ENCODE results near the gene STX8.
"Not testable (repeated sequence)": the region's sequence is repeated elsewhere in the genome, so short reads cannot be mapped to it uniquely, and the experiment has no call there.

The STX8 gene

DNA sequence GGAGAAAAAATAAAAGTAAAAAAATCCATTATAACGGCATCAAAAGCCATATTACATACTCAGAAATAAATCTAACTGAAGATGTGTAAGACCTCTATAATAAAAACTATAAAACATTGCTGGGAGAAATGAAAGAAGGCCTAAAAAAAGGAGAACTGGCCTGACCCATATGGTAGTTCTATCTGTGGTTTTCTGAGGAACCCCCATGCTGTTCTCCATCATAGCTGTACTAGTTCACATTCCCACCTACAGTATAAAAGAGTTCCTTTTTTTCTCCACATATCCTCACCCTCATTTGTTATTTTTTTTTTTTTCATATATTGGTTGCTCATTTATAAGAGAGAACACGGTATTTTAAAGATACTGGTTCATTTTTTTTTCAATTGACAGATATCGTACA, 191.8 kb downstream of the STX8 start:
- DNase-seq, result no peak

DNA sequence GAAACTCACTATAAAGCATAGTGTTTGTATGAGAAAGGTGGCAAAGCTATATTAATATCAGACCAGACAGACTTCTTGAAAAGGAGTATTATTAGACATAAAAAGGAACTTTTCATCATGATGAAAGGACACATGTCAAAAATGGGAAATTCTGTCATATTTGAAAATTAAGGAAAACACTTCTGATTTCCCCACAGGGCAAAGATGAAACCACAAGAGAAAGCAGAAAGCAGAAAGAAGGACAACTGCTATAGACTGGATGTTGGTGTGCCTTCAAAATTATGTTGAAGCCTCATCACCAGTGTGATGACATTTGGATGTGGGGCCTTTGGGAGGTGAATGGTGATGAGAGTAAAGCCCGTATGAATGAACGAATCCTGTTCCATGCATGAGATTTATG, 193.0 kb downstream of the STX8 start:
- no peak for DNase-seq

DNA sequence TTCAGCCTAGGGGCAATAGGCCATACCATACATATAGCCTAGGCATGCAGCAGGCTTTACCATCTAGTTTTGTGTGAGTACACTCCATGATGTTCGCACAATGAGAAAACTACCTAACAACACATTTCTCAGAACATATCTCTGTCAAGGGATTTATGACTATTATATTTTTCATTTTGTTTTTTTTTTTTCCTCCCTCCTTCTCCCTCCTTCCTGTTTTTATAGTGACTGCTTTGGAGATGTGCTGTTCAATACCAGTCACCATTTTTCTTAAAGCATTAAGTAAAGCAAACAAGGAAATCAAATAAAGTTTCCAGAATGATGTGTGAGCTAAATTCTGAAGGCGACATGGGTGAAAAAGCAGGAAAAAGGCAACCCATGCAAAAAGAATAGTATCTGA, 194.6 kb downstream of the STX8 start:
- DNase-seq, result no peak

DNA sequence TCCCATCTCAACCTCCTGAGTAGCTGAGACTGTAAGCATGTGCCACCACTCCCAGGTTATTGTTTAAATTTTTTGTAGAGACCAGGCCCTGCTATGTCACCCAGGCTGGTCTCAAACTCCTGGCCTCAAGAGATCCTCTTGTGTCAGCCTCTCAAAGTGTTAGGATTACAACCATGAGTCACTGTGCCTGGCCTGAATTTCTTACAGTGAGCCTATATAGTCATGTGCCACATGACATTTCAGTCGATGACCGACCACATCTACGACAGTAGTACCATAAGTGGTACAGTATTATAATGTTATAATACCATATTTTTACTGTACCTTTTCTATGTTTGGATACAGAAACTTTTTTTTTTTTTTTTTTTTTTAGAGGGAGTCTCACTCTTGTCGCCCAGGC, 195.3 kb downstream of the STX8 start:
- no peak for DNase-seq

DNA sequence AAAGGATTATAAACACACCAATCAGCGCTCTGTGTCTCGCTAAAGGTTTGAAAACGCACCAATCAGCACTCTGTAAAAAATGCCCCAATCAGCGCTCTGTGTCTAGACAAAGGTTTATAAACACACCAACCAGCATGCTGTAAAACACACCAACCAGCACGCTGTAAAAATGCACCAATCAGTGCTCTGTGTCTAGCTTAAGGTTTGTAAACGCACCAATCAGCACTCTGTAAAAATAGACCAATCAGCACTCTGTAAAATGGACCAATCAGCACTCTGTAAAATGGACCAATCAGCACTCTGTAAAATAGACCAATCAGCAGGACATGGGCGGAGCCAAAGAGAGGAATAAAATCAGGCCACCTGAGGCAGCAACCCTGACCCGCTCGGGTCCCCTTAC, 199.4 kb downstream of the STX8 start:
- DNase-seq, result not testable (repeated sequence)

DNA sequence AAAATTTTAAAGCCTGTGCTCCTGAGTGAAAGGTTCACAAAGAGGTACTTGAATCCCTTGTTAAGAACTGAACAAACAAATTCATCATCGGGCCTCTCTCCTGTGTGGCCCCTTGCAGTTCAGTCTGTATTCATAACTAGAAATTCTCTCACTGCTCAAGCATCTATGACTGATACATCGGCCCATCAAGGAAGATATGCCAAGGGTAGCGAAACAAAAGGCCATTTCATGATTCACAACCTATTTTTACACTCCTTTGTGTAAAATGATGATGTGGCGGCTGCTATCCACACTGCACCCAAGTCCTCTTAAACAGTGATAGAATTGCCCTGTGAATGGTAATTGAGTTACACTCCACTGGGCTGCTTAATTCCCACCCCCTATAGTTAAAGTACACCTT, 204.6 kb downstream of the STX8 start:
- DNase-seq, result no peak

DNA sequence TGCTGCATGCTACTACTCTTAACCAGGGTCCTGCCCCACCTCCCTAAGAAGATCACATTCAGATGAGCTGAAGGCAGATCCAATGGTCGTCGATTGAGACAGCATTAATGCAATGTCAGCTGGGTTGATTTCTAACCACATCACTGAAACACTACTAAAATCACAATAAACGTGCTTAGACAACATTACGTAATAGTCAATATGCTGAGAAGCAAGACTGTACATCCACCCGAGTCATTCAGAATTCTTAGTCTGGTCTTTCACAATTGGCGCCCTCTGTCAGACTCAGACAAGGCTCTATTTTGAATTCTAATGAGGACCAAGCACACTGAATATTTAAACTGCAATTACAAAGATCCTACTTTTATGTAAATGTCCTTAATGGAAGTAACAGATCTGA, 205.2 kb downstream of the STX8 start:
- DNase-seq, result no peak

DNA sequence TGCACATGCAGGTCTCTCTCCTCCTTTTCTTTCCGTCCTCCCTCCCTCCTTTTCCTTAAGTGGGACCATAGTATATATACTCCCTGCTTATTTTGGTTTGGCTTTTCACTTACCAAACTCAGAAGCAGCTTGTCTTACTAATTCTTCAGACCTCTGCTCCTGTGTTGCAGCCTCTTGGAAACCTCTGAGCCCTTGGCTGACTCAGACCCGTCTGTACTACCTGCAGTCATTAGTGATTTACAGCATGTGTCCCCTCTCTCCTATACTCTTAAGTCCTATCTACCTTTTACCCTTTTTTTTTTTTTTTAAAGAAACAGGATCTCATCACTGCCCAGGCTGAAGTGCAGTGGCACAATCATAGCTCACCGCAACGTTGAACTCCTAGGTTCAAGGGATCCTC, 207.0 kb downstream of the STX8 start:
- DNase-seq, result no peak

DNA sequence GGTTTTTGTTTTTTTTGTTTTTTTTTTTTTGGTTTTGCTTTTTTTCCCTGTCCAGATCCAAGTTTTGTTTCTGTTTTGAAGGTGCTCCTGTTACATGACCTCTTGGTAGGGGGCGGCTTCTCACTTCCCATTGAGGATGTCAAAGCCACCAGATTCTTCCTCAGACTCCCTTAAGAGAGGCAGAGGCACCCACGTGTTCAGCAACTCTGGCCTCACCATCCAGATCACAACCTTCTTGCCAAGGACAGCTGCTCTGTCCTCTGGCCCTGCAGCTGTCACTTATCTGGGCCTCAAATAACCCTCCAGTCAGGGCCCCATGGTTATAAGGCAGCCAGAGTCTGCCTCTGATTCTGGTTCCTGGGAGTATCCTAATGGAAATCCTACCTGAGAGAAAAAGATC, 208.5 kb downstream of the STX8 start:
- DNase-seq, result no peak

DNA sequence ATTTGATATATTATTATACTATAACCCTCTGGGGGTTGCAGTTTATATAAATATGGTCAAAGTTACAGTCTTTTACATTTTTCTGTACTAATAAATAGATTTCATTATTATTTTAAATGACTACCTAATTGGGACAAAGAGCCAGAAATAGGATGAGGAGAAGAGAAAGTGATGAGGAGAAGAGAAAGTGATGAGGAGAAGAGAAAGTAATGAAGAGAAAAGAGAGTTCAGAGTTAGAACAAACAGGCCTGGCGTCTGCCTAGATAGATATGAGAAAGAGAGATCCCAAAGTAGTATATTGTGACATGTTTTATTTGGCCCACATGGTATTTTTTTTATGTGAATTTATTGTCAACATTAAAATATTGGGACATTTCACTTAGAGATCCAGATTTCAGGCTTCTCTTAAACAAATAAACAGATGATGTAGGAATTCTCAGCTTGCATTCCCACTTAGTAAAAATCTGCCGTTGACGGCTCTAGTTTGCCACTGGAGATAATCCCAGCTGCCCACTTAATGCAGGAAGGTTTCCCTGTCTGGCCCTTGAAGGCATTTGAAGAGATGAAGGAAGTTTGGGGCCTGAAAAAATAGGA, 210.7 kb downstream of the STX8 start:
- no peak for DNase-seq

DNA sequence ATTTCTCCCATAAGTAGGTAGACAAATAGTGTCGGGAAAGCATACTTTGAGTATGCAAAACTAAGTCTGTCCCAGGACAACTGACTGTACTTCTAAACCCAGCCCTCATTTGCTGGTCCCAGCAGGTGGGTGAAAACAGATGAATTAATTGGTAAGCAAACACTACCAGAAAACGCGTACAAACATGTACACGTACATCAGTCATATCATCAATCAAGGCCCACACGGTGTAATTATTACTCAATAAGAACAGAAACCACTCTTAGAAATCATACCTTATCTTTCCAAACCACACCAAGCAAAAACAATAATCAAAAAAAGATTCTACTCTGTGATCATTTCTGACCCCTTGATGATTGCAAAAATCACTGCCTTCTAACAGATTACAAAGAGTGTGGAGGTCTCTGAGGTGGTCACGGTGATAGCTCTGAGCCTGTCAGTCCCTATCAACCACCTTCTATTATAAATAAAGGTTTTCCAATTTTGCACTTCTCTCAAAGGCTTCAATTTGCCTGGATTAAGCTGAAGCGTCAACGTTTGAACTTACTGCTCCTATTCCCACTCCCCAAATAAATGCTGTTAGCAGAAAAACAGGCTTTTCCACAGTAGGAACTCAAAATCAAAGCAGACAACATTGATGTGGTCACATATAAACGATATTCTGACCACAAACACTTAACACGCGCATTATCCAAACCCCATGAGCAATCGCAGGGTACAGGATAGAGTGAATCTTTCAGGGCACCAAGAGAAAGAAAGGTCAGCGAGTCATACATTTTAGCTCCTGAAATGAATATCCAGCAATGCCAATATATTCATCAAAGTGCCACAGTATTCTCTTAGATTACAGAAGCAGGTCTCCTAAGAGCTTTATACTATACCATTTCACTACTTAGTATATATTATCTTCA, 211.9 kb downstream of the STX8 start:
- no peak for DNase-seq

DNA sequence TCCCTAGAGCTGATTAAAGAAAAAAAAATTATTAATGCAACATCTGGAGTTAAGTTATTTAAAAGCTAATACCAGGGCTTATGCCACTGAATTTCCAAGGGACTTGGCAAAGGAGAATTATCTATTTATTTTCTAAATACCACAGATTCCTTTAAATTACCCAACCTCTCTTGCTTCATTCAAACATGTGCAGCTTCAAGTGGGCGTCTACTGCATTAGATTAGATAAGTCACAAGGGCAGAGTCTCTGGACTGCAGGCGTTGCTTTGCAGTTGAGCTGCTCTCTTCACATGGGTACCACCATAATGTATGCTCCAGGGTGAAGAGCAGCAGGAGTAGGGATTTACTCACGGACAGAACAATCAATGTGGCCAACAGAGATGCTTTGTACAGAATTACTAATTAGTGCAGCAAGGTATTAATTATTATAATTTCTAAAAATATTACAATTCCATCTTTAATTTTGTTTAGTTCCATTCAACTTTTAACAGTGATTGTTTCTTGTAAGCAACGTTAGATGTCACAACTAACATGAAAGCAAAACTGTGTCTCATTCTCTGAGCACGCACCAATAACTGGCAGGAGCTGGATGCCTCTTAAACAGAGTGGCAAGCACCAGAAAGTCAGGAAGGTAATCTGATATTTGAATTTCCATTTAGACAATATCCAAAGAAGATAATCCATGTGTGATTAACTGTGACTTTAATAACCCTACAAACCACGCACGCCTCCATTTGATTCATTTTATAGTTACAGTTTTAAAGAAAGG, 214.2 kb downstream of the STX8 start:
- DNase-seq, result no peak

DNA sequence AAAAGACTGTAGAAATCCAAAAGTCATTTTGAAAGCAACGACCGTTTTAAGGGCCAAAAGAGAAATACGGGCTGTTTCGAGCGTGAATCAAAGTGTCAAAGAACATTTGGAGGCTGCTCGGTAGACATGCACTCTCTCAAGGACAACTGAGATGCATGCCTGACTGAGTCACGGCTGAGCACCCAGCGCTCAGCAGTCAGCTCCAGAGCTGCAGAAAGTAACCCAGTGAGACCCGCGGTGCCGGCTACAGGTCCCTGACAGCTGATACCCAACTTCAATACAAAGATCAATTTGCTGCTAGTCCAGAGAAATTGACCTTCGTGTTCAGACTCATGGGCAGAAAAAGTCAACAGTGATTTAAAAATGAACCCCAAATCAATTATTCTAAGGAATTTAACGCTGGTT, 214.9 kb downstream of the STX8 start:
- no peak for DNase-seq

DNA sequence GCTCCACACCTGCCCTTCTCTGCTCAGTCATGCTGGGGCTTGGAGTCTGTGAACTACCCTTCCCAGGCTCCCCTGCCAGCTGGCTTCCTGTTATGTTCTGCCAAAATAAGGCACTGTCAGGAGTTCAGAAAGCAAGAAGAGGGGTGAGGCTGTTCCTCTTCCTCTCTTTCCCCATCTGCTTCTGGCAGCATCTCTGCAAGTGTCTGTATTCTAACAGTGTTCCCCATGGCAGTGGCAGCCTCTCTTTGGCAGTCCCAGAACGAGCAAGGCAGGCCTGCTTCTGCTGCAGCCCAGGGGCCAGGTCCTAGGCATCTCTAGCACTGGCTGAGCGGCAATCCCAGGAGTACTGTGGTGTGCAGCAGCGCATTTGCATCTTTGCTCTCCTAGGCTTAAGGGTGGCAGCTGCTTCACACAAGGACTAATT, 219.1 kb downstream of the STX8 start:
- DNase-seq, result no peak

DNA sequence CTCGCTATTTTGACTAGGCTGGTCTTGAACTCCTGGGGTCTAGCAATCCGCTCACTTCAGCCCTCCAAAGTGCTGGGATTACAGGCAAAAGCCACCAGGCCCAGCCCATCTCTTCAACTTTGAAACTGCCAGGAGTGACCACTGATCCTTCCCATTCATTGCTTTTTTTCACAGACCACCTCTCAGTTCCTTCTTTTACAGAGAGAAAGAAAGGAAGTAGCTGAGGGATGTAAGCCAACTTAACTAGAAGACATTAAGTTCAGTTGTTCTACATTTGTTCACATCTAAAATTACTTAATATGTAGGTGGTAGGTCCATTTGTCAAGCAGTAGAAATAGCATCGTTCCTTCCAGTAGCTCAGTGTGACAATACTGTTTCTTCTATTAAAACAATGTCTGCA, 219.8 kb downstream of the STX8 start:
- DNase-seq, result no peak

DNA sequence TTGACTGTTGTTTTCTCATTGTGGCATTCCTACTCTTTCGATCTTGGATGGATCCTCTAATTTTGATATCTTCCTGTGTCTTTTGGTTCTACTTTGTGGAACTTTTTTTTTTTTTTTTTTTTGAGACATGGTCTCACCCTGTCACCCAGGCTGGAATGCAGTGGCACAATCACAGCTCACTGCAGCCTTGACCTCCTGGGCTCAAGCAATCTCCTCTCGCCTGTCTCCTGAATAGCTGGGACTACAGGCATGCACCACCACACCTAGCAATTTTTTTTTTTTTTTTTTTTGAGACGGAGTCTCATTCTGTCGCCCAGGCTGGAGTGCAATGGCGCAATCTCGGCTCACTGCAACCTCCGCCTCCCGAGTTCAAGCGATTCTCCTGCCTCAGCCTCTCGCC, 220.4 kb downstream of the STX8 start:
- not testable (repeated sequence) for DNase-seq

DNA sequence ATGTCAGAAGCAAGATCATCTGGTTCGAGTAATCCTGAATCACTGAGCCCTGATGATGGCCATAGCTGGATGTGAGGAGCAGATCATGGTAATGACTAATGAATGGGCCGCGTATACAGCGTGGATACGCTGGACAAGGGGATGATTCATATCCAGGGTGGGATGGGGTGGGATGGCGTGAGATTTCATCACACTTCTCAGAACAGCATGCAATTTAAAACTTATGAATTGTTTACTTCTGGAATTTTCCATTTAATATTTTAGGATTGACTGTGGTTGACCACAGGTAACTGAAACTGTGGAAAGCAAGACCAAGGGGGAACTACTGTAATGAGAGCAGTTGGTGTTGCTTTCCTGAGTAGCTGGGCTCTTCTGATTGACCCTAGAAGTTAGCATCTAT, 225.5 kb downstream of the STX8 start:
- DNase-seq, result no peak

DNA sequence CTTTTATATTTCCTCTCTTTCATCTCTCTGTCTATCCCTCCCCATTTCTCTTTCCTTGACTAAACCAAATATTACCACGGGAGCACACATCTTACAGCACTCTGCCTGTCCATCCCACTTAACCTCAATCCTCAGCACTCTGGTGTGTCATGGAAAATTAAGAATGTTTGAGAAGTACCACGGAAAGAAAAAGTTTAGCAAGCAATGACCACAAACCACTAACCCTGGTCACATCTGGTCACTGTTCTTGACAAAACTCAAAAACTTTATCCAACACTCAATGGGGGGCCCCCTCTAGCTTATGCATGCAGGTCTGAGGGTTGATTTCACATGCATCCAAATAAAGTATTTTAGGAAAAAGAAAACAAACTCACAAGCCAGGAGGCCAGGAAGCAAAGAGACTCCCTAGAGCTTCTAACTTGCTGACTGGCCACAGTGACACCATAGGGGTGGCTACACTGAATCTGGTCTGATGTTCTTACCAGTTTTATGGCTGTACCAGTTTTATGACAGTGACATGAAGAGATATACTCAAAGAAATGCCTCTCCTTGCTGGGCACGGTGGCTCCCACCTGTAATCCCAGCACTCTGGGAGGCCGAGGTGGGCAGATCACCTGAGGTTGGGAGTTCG, 229.2 kb downstream of the STX8 start:
- DNase-seq, result no peak

DNA sequence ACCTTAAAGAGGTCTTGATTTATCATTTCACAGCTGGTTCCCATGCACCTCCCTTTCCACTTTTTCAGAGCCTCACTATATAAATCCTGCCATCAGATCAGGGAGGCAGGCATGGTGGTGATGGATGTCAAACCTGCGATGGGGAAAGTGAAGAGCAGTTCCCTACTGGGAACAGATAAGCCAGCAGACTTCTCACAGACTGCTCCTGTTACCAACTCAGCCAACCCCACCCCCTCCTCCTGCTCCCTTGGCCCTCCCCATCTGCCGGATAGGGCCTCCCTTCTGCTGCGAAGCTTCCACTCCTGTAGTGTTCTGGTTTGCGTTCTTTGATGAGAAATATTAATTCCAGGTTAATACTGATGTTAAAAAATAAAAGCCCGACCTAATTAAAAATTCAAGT, 232.1 kb downstream of the STX8 start:
- DNase-seq, result no peak

DNA sequence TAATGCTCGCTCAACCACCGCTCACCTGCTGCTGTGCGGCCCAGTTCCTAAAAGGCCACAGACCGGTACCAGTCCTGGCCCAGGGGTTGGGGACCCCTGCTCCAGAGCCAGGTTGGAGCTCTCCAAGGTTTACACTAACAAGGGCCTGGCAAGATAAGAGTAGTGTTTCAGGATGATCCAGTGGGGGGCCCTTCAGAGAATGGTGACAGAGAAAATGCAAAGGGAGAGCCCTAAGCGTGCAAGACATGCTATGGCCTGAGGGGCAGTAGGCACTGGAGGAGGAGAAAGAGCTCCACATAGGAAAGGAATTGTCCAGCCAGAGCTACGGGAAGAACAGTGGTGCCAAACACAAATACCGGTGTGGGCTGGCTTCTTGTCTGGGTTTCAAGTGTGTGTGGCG, 233.4 kb downstream of the STX8 start:
- no peak for DNase-seq

DNA sequence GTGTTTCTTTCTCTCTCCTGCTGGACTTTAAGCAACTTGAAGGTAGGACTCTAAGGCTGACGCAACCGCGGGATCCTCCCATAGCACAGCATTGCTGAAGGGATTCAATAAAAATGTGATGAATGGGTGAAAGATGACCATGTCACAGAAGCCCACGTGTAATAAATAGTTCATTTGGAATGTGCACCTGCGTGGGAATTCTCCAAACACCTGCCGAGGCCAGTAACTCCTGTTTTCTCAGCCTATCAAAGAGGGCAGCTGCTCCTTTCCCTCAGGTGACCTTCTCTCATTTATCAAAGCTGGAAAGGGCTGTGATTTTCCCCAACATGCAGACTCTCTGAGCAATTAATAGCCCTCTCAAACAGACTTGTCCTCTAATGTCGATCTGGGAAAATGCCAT, 235.7 kb downstream of the STX8 start:
- no peak for DNase-seq

DNA sequence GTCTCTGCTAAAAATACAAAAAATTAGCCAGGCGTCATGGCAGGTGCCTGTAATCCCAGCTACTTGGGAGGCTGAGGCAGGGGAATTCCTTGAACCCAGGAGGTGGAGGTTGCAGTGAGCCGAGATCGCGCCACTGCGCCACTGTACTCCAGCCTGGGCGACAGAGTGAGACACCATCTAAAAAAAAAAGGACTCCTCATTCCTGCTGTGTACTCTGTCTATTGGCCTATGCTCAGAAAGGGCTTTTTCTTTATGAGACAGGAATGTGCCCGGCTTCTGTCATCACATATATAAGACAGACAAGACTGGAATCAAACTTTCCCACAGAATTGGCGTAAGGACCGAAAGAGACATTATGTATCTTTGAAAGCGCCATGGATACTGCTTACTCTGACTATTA, 236.1 kb downstream of the STX8 start:
- DNase-seq, result not testable (repeated sequence)

DNA sequence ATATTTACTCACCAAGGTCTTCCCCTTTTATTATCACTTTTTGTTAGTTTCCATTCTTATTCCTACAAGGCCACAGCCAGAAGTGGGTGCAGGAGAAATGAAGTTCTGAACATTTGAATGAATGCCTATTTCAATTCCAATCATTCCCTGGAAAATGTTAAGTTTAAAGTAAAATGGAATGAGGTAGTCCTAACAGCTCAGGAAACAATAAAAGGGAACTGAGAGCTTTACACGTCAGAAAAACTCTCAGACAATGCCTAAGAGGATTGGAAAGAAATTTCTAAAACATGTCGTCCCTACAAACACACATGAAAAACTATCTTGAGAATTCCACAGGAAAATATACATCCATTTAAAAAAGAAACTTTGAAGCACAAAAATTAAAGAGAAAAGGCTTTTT, 238.8 kb downstream of the STX8 start:
- DNase-seq, result no peak

All from NCI-H2171 treated with DMSO at 0.1 percent for 48 hours (cell line).